ENCODE results near the gene SRSF10.

The SRSF10 gene

DNA sequence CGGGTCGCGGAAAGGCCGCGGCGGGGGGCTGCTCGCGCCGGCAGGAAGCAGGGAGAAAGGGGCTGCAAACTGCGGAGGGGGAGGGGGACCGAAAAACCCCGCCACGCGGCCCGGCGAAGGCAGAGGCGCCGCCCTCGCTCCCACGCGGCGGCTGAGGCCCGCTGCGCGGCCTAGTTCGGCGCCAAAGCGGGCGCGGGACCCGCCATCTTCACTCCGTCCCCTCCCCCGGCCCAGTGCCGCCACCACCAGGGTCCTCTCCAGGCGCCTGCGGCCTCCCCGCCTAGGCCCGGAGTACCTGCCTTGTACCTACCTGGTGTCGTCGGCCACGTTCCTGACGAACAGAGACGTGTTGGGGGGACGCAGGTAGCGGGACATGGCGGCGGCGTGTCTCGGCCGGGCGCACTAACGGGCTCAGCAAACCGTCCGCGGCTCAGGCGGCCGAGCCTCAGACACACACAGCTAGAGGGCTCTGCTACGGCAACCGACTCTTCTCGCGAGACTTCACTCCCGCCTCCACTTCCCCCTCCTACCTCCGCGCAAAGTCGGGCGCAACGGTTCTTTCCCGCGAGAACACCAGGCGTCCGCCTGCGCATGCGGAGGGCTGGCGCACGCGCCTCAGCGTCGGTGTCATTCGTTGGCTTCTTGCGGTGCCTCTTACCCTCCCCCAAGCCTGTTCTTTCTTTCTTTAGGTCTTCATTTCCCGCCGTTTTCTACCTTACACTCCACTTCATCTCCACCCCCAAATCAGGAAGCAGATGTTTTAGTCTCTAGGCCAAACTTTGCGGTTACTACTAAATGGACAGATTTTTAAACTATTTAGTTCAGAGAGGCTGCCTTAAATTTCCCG is at the start of gene SRSF10 (continued):
- TF ChIP-seq, protein P1, sequence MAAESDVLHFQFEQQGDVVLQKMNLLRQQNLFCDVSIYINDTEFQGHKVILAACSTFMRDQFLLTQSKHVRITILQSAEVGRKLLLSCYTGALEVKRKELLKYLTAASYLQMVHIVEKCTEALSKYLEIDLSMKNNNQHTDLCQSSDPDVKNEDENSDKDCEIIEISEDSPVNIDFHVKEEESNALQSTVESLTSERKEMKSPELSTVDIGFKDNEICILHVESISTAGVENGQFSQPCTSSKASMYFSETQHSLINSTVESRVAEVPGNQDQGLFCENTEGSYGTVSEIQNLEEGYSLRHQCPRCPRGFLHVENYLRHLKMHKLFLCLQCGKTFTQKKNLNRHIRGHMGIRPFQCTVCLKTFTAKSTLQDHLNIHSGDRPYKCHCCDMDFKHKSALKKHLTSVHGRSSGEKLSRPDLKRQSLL (tag by site-specific recombination; IDR thresholded peaks at IDR 0.05), result no peak; the same call in 1 of the 2 replicates
- TF ChIP-seq ZNF416 (tag by site-specific recombination; IDR thresholded peaks at IDR 0.05), result no peak
- no peak for TF ChIP-seq HOXD13 (CRISPR knock-in tag; IDR thresholded peaks at IDR 0.05; ENCODE audit: borderline replicate concordance)
- peak; percentile 30; the same call in 1 of the 2 replicates for TF ChIP-seq ZFP69B (tag by site-specific recombination; IDR thresholded peaks at IDR 0.05)
- TF ChIP-seq, protein P2, sequence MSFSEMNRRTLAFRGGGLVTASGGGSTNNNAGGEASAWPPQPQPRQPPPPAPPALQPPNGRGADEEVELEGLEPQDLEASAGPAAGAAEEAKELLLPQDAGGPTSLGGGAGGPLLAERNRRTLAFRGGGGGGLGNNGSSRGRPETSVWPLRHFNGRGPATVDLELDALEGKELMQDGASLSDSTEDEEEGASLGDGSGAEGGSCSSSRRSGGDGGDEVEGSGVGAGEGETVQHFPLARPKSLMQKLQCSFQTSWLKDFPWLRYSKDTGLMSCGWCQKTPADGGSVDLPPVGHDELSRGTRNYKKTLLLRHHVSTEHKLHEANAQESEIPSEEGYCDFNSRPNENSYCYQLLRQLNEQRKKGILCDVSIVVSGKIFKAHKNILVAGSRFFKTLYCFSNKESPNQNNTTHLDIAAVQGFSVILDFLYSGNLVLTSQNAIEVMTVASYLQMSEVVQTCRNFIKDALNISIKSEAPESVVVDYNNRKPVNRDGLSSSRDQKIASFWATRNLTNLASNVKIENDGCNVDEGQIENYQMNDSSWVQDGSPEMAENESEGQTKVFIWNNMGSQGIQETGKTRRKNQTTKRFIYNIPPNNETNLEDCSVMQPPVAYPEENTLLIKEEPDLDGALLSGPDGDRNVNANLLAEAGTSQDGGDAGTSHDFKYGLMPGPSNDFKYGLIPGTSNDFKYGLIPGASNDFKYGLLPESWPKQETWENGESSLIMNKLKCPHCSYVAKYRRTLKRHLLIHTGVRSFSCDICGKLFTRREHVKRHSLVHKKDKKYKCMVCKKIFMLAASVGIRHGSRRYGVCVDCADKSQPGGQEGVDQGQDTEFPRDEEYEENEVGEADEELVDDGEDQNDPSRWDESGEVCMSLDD (tag by site-specific recombination; IDR thresholded peaks at IDR 0.05), result peak; percentile 37; the same call in 1 of the 2 replicates
- TF ChIP-seq ZNF132 (tag by site-specific recombination; IDR thresholded peaks at IDR 0.05; ENCODE audit: borderline replicate concordance), result no peak
- TF ChIP-seq ZNF354C (tag by site-specific recombination; IDR thresholded peaks at IDR 0.05; ENCODE audit: borderline replicate concordance, low read depth), result no peak
- TF ChIP-seq, protein P3, sequence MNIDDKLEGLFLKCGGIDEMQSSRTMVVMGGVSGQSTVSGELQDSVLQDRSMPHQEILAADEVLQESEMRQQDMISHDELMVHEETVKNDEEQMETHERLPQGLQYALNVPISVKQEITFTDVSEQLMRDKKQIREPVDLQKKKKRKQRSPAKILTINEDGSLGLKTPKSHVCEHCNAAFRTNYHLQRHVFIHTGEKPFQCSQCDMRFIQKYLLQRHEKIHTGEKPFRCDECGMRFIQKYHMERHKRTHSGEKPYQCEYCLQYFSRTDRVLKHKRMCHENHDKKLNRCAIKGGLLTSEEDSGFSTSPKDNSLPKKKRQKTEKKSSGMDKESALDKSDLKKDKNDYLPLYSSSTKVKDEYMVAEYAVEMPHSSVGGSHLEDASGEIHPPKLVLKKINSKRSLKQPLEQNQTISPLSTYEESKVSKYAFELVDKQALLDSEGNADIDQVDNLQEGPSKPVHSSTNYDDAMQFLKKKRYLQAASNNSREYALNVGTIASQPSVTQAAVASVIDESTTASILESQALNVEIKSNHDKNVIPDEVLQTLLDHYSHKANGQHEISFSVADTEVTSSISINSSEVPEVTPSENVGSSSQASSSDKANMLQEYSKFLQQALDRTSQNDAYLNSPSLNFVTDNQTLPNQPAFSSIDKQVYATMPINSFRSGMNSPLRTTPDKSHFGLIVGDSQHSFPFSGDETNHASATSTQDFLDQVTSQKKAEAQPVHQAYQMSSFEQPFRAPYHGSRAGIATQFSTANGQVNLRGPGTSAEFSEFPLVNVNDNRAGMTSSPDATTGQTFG (tag by site-specific recombination; IDR thresholded peaks at IDR 0.05; ENCODE audit: borderline replicate concordance), result no peak
- TF ChIP-seq ZNF366 (tag by site-specific recombination; conservative IDR thresholded peaks at IDR 0.05), result peak; percentile 97
- no peak for TF ChIP-seq ZNF350 (tag by site-specific recombination; IDR thresholded peaks at IDR 0.05)
- TF ChIP-seq, protein P4, sequence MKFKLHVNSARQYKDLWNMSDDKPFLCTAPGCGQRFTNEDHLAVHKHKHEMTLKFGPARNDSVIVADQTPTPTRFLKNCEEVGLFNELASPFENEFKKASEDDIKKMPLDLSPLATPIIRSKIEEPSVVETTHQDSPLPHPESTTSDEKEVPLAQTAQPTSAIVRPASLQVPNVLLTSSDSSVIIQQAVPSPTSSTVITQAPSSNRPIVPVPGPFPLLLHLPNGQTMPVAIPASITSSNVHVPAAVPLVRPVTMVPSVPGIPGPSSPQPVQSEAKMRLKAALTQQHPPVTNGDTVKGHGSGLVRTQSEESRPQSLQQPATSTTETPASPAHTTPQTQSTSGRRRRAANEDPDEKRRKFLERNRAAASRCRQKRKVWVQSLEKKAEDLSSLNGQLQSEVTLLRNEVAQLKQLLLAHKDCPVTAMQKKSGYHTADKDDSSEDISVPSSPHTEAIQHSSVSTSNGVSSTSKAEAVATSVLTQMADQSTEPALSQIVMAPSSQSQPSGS (tag by site-specific recombination; IDR thresholded peaks at IDR 0.05; ENCODE audit: low read depth), result no peak
- no peak; the same call in 1 of the 2 replicates for TF ChIP-seq ZSCAN23 (tag by site-specific recombination; IDR thresholded peaks at IDR 0.05)
- TF ChIP-seq, protein P5, sequence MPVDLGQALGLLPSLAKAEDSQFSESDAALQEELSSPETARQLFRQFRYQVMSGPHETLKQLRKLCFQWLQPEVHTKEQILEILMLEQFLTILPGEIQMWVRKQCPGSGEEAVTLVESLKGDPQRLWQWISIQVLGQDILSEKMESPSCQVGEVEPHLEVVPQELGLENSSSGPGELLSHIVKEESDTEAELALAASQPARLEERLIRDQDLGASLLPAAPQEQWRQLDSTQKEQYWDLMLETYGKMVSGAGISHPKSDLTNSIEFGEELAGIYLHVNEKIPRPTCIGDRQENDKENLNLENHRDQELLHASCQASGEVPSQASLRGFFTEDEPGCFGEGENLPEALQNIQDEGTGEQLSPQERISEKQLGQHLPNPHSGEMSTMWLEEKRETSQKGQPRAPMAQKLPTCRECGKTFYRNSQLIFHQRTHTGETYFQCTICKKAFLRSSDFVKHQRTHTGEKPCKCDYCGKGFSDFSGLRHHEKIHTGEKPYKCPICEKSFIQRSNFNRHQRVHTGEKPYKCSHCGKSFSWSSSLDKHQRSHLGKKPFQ (tag by site-specific recombination; IDR thresholded peaks at IDR 0.05), result peak; percentile 48; the same call in 1 of the 2 replicates
- no peak for TF ChIP-seq SALL2 (tag by site-specific recombination; IDR thresholded peaks at IDR 0.05; ENCODE audit: borderline replicate concordance)
- TF ChIP-seq ZNF544 (tag by site-specific recombination; IDR thresholded peaks at IDR 0.05), result no peak
- no peak for TF ChIP-seq BCL11A (tag by site-specific recombination; IDR thresholded peaks at IDR 0.05; ENCODE audit: low read depth)
- TF ChIP-seq ZBTB48 (tag by site-specific recombination; IDR thresholded peaks at IDR 0.05), result peak; percentile 79; the same call in 1 of the 2 replicates
- peak; percentile 46 for TF ChIP-seq ZNF629 (tag by site-specific recombination; IDR thresholded peaks at IDR 0.05)
- TF ChIP-seq, protein P6, sequence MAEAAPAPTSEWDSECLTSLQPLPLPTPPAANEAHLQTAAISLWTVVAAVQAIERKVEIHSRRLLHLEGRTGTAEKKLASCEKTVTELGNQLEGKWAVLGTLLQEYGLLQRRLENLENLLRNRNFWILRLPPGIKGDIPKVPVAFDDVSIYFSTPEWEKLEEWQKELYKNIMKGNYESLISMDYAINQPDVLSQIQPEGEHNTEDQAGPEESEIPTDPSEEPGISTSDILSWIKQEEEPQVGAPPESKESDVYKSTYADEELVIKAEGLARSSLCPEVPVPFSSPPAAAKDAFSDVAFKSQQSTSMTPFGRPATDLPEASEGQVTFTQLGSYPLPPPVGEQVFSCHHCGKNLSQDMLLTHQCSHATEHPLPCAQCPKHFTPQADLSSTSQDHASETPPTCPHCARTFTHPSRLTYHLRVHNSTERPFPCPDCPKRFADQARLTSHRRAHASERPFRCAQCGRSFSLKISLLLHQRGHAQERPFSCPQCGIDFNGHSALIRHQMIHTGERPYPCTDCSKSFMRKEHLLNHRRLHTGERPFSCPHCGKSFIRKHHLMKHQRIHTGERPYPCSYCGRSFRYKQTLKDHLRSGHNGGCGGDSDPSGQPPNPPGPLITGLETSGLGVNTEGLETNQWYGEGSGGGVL (tag by site-specific recombination; IDR thresholded peaks at IDR 0.05), result peak; percentile 100
- TF ChIP-seq, protein P7, sequence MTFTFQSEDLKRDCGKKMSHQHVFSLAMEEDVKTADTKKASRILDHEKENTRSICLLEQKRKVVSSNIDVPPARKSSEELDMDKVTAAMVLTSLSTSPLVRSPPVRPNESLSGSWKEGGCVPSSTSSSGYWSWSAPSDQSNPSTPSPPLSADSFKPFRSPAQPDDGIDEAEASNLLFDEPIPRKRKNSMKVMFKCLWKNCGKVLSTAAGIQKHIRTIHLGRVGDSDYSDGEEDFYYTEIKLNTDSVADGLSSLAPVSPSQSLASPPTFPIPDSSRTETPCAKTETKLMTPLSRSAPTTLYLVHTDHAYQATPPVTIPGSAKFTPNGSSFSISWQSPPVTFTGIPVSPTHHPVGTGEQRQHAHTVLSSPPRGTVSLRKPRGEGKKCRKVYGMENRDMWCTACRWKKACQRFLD (tag by site-specific recombination; IDR thresholded peaks at IDR 0.05), result no peak
- no peak for TF ChIP-seq ZNF521 (tag by site-specific recombination; IDR thresholded peaks at IDR 0.05)
- TF ChIP-seq ZNF169 (tag by site-specific recombination; IDR thresholded peaks at IDR 0.05), result no peak
- TF ChIP-seq, protein P8, sequence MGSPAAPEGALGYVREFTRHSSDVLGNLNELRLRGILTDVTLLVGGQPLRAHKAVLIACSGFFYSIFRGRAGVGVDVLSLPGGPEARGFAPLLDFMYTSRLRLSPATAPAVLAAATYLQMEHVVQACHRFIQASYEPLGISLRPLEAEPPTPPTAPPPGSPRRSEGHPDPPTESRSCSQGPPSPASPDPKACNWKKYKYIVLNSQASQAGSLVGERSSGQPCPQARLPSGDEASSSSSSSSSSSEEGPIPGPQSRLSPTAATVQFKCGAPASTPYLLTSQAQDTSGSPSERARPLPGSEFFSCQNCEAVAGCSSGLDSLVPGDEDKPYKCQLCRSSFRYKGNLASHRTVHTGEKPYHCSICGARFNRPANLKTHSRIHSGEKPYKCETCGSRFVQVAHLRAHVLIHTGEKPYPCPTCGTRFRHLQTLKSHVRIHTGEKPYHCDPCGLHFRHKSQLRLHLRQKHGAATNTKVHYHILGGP (tag by site-specific recombination; IDR thresholded peaks at IDR 0.05), result no peak
- peak; percentile 64; the same call in 1 of the 2 replicates for TF ChIP-seq ZNF121 (tag by site-specific recombination; IDR thresholded peaks at IDR 0.05)
